ENCODE data around the gene NPAS2.

DNA sequence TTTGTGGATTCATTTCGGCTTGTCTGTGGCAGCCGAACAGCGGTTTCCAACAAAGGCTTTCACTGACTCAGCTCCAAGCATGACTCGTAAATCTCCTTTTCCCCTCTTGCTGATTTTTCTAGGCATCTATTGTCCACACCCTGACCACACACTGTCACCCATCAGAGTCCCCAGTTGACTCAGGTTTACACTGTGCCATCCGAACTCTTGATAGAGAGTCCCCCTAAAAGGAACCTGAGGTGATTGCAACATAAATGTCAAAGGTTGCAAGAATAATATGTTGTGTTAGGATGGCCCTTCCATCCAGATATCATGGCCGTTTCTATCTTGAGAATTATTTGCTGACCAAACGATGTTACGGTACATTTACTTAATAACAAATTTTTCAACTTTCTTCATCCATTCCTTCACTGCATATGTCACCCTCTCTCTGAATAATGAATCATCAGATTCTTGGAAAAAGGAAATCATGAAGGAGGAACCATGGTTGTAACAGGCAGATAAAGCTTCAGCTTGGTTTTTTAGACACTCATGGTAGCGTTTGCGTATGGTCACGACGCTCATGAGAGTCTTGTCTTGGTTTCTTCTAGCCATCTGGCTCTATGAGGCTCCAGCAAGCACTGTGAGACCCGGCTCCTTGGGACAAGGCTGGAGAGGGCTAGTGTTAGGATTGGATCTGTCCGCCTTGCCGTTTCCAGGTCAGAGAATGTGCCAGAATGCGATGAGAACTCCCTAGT is 72.1 kb downstream of the NPAS2 start:
- no peak for TF ChIP-seq POLR2A (IDR thresholded peaks at IDR 0.05)
- TF ChIP-seq, protein P1, sequence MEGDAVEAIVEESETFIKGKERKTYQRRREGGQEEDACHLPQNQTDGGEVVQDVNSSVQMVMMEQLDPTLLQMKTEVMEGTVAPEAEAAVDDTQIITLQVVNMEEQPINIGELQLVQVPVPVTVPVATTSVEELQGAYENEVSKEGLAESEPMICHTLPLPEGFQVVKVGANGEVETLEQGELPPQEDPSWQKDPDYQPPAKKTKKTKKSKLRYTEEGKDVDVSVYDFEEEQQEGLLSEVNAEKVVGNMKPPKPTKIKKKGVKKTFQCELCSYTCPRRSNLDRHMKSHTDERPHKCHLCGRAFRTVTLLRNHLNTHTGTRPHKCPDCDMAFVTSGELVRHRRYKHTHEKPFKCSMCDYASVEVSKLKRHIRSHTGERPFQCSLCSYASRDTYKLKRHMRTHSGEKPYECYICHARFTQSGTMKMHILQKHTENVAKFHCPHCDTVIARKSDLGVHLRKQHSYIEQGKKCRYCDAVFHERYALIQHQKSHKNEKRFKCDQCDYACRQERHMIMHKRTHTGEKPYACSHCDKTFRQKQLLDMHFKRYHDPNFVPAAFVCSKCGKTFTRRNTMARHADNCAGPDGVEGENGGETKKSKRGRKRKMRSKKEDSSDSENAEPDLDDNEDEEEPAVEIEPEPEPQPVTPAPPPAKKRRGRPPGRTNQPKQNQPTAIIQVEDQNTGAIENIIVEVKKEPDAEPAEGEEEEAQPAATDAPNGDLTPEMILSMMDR (IDR thresholded peaks at IDR 0.05): no peak

All from adrenal gland (tissue), 5 donors.